IPS DF 19.7 (cell line): Measurements from ENCODE around the gene ANP32E.
"Not testable (repeated sequence)": the region's sequence is repeated elsewhere in the genome, so short reads cannot be mapped to it uniquely, and the experiment has no call there.

ENCODE experiments used
- DNase-seq: peaks from one replicate; pipeline ENCODE4 v3.0.0-alpha.2; 2013; ENCODE audit warnings: low read depth, low spot score

Gene ANP32E

DNA sequence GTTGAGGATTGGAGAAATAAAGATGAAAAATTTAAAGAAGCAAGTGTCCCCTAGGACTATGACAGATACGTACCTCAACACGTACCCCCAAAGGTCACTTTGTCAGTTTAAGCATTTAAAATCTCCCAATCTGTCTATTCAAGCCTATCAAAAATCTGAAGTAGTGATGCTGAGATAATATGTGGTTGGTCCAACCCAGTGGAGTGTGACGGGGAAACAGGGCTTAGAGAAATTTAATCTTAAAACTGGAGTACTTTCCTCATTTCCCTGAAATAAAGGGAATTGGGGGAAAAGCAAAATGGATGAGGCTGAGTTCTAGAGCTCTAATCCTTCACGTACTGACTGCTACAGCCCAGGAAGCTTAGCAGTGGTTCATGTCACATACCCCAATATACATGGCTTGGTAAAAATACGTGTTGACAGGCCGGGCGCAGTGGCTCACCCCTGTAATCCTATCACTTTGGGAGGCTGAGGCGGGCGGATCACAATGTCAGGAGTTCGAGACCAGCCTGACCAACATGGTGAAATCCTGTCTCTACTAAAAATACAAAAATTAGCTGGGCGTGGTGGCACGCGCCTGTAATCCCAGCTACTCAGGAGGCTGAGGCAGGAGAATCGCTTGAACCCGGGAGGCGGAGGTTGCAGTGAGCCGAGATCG lies 21.7 kb downstream of the ANP32E start:
- not testable (repeated sequence) for DNase-seq

DNA sequence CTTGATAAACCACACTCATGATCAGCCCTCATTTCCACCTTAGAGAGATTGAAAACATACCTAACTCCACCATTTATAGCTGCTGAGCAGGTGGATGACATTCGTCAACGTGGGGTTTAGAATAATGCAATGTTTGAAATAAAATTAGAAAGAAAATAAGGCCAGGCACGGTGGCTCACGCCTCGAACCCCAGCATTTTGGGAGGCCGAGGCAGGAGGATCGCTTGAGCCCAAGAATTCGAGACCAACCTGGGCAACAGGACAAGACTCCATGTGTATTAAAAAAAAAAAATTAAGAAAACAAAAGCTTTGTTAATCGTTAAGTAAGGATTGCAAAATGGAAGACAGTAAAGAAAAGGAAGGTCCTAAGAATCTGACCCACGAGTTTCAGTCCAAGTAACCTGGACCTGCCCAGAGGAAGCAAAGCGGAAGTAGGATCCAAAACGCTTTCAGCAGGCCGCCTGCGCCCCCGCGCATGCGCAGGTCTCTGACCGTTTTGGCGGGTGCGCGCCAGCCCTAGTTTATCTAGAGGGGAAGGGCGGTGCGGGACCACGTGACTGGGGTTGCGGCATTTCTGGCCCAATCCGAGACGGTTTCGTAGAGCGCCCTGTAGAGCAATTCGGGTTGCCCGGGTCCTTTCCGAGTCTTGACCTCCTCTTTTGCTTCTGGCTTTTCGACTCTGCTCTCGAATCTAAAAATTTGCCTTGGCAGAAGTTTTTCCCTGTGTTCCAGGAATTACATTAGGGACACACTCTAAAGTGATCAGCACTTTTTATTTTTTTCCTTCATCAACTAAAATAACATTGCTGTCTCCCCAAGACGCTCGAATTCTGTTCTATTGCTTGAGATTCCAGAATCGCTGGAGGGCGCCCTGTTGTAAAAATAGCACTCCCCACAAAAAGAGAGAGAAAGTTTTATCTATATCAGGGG lies 22.5 kb downstream of the ANP32E start:
- DNase-seq: peak; percentile 88

DNA sequence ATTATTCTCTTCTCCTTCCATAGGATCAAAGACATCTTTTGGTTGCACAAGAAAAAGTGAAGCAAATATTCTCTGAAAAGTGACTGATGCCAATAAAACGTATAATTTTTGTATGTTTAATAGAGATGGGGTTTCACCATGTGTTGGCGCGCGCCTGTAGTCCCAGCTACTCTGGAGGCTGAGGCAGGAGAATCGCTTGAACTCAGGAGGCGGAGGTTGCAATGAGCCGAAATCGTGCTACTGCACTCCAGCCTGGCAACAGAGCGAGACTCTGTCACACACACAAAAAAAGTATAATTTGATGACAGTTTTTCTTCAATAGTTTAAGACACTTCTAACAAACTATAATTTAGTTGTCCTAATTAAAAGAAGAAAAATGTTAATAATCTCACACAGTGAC lies 23.8 kb downstream of the ANP32E start:
- no peak for DNase-seq

DNA sequence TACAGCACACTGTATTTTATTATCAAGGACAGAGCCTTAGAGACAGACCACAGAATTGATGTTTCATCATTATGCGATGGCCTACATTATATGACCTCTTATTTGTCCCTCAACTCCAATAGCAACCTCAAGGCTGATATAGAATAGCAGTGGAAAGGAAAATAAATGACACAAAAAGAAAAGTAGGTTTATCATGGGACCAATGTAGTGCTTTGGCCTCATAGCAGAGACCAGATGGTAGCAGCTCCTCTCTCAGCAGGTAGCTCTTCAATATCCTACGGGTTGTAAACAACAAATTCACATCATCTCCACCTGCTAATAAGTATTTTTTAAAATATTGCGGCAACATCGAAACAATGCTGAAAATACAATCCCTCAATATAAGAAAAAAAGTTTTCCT lies 25.2 kb downstream of the ANP32E start:
- DNase-seq: no peak

DNA sequence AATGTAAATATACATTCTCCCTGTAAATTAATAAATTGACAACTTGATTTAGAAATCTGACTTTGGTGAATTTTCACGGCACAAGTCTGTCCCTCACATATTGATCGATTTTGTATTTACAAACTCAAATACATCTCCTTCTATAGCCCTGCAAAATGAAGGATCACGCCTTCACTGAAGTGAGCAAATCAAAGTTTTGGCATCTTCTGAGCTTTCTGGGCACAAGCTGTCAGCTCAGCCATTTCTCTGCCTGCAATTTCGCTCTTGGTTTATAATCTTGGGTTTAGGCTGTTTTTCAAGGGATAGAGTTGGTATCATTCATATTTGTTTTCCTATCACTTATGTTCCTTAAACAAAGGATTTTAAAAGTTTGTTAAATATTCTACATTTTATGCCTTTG lies 25.8 kb downstream of the ANP32E start:
- no peak for DNase-seq

DNA sequence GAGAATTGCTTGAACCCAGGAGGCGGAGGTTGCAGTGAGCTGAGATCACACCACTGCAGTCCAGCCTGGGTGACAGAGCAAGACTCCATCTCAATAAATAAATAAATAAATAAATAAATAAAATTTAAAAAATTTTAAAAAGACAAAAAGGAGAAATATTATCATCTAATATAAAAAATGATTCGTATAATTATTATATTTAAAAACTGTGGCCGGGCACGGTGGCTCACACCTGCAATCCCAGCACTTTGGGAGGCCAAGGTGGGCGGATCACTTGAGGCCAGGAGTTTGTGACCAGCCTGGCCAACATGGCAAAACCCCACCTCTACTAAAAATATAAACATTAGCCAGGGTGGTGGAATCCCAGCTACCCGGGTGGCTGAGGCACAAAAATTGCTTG lies 27.5 kb downstream of the ANP32E start:
- DNase-seq: not testable (repeated sequence)

DNA sequence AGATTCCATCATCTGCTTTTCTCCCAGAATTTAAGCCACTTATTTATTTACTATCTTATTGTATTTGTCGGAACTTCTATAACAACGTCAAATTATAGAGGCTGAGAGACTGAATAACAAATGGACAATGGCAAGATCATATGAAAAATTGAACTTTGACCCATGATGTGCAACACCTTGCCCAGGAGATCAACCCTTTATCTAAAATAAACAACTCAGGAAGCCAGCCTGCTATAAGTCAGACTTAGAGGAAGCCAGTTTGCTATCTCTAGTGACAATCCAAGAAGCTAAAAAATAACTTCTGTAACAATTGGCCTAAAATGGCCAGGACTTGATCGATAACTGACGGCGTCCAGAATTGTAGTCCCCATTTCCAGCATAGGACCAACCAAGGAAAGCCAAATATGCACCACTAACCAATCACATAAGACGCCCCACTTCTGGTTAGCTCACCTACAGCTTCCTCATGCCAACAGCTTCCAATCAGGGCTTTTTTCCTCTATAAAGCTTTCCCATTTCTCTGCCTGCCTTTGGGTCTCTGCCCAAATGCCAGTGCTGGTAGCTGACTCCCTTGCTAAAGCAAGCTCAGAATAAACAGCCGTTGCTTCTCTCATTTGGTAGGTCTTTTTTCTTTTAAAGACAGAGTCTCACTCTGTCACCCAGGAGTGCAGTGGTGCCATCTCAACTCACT lies 28.5 kb downstream of the ANP32E start:
- no peak for DNase-seq

DNA sequence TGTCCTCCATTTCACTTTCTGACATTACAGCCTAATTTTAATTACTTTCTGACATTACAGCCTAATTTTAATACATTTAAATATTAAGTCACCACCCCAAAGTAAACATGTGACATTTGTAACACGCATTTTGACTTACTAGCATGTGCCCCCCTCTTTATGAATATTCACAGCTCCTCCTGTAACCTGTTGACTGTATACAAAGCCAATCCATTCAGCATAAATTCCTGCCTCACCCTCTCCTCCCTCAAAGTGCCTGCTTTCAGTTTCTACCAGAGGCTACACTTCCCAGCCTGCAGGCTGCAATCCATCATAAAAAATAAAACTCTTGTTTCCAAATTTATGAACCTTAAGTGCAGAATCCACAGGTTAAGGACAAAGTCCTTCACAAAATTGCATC lies 39.5 kb downstream of the ANP32E start:
- DNase-seq: no peak

DNA sequence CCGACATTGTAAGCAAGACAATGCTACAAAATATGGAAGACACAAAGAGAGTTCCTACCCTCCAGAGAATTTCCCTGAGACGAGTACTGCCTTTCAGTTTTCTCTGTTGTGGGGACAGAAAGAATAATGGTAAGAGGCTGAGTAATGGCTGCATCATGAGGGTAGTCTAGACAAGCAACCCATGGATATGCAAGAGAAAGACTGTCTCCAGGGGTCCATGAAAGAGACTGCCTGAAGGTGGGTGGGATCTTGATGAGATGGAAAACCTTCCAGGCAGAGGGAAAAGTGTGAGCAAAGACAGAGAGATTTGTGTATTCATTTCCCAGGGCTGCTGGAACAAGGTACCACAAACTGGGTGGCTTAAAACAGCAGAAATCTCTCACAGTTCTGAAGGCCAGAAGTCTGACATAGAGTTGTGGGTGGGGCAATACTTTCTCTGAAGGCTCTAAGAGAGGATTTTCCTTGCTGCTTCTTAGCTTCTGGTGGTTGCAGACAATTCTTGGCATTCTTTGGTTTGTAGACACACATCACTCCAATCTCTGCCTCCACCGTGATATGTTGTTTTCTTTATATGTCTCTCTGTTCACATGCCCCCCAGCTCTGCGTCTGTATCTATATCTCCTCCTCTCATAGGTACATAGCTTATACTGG lies 41.4 kb downstream of the ANP32E start:
- no peak for DNase-seq

DNA sequence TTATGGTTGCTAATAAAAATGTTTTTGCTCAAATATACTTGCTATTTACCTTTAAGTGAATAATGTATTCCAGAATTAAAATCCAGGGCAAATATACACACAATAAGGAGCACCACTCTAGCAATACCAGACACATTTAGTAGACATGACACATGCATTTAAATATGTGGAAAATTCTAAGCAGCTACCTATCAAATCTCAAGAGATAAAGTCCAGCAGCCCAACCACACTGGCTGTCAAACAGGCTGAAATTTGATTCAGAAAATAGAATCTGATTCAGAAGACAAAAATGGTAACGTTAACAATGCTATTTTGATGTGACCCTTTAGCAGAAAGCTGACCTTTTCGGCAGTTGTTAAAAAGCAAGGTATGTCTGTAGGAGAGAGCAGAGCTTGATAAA lies 43.9 kb downstream of the ANP32E start:
- DNase-seq: no peak

DNA sequence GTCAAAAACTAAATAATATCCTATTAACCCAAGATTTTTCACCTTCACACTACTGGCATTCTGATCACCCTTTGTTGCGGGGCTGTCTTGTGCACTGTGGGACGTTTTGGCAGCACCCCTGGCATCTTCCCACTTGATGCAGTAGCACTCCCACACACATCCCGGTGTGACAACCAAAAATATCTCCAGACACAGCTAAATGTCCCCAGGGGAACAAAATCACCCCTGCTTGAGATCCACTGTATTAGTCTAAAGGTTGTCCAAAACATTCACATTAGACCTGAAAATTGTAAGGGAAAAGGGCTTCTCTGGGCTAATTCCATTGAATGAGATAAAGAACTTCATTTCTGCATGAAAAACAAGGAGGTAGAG lies 48.4 kb downstream of the ANP32E start:
- no peak for DNase-seq

DNA sequence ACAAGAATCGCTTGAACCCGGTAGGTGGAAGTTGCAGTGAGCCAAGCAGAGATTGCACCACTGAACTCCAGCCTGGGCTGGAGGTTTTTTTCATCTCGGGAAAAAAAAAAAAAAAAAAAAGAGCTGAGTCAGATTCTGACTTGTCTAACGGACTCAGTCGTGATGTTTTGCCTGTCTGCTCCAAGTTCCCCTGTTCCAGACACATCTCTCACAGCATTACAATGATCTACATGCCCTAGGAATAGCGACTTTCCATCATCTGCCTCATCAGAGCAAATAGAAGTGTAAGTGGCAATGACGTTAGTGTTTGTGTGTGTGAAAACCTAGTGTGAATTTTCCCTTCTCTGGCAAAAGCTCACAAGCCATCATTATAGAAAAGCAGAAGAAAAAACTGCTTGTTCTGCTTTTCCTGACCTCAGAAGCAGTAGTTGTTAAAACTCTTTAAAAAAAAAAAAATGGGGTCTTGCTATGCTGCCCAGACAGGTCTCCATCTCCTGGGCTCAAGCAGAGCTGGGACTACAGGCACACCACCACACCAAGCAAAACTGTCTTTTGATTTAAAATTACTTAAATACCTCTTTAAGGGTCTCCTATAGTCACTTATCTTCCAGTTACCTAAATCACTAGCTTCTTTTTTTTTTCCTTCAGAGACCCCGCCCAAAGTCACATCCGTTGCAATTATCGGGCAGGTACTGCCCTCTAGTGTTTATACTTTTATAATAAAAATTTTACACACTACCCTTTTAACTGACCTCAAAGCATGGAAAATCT lies 48.9 kb downstream of the ANP32E start:
- DNase-seq: no peak

DNA sequence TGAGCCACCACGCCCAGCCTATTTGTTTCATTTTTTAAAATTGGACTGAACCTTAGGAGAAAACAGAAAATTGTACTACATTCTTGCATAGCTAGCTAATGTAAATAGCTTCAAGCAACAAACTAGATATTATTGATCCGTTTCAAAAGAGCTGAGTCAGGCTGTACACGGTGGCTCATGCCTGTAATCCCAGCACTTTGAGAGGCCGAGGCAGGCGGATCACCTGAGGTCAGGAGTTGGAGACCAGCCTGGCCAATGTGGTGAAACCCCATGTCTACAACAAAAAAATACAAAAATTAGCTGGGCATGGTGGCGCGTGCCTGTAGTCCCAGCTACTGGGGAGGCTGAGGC lies 49.5 kb downstream of the ANP32E start:
- not testable (repeated sequence) for DNase-seq

DNA sequence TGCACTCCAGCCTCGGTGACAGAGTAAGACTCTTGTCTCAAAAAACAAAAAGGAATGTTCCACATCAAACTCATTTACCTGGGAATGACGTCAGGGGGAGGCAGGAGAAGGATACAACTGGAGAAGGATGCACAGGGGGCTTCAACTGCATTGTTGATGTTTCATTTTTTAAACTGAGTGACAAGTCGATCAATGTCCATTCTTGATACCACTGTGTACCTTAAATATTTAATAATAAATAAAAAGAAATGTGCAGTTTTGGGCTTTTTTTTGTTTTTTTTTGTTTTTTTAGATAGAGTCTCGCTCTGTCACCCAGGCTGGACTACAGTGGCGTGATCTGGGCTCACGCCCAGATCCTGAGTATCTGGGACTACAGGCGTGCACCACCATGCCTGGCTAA lies 50.4 kb downstream of the ANP32E start:
- no peak for DNase-seq

DNA sequence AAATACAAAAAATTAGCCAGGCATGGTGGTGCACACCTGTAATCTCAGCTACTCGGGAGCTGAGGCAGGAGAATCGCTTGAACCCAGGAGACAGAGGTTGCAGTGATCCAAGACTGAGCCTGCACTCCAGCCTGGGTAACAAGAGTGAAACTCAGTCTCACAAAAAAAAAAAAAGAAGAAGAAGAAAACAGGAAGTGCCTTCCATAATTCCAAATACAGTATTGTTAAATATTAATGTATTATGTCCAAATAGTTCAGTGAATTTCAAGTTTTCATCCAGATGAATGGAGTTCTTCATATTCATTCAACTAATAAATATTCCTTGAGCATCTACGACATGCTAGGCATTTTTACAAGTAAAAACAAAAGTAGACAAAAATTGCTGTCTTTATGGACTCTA lies 52.9 kb downstream of the ANP32E start:
- no peak for DNase-seq

DNA sequence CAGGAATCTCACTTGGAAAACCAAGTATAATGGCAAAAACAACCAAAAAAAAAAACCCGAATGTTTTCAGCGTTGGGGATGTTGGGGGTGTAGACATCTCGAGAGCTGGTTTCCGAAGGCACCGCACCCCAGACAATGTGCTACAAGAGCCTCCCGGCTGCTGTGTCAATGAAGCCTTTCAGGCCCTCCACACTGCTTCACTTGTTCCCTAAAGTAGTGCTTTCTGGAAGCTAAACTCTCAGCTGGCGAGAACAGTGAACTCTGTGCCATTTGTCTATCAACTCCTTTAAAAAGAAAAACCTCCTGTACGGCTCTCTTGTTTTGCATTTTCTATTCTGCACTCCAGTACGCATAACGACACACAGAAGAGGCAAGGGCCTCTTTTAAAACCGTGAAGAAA lies 53.7 kb downstream of the ANP32E start:
- no peak for DNase-seq

DNA sequence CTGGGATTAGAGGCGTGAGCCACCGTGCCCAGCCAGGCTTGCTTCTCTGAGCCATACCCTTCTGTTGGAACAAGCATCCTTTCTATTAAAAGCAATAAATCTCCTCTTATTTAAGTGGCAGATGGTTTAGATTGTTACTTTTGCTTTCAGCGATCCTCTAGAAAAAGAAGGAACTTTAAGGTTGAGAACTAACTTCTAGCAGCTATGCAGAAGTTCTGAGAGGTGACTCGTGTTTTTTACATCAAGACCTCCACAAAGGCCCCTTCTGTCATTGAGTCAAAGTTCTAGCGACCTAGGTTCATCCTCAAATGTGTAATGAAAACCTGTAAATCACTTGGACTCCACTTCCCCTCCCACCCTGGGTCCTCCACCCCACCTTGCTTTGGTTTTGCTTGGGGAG lies 55.4 kb downstream of the ANP32E start:
- DNase-seq: no peak

DNA sequence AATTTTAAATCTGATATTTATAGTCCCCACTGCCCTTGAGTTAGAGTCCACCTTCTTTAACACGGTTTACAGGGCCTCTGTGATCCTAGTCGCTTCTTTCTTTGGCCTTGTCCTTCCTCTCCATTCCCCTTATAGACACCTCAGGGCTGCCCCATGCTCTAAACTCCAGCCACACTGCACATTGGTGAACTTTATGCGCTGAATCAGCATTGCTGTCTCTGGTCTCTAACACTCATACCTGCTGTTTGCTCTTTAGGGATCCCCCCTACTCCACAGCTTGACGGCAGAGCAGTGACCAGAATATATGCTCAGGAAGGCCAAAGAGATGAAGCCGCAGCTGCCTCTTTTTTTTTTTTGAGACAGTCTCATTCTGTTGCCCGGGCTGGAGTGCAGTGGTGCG lies 56.0 kb downstream of the ANP32E start:
- DNase-seq: no peak

DNA sequence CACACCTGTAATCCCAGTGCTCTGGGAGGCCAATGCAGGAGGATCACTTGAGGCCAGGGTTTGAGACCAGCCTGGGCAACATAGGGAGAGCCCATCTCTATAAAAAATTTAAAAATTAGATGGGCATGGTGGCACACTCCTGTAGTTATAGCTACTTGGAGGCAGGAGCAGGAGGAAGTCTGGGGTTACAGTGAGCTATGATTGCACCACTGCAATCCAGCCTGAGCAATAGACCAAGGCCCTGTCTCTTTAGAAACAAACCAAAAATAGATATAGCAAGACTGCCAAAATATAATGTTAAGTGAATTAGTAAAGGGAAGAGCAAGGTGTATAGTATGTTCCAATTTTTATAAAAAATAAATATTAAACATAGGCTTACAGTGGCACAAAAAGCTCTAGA lies 57.4 kb downstream of the ANP32E start:
- DNase-seq: no peak

DNA sequence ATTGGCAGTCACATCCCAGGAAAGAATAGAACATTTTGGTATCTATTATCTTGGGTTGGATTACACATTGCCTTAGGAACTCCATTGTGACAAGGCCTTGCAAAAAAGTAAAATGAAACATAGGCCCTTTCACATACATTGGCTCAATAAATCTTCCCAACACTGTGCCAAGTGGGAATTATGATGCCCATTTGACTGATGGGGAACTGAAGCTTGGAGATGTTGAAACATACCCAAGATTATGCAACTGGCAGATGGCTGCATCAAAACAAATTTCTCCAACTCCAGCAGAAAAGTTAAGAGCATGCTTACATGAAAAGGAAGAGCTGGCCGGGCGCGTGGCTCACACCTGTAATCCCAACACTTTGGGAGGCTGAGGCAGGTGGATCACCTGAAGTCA lies 59.3 kb downstream of the ANP32E start:
- no peak for DNase-seq

DNA sequence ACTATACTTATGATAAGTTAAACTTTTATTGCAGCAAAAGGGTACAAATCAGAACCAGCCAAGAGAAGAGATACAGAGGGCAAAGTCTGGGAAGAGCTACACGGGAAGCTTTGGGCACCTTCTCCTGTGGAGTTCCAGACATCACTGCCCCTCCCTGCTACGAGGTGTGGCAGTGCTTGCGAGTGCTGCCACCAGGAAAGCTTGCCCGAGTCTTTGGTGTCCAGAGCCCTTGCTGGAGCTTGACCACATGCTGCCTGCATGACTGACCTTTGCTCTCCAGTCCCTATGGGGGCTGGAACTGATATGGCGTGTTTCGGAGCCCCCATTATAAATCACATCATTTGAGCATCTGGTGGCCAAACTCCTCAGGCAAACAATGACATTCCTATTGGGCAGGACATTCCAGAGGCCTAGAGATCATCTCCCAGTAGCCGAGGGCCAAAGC lies 62.7 kb downstream of the ANP32E start:
- no peak for DNase-seq
